ENCODE results near the gene ALK.

Gene ALK

GRCh38 chr2:29900971-29901633, 20.3 kb downstream of the ALK start:
- DNase-seq: no peak

GRCh38 chr2:29898999-29899398, 22.4 kb downstream of the ALK start:
- no peak for DNase-seq

DNA sequence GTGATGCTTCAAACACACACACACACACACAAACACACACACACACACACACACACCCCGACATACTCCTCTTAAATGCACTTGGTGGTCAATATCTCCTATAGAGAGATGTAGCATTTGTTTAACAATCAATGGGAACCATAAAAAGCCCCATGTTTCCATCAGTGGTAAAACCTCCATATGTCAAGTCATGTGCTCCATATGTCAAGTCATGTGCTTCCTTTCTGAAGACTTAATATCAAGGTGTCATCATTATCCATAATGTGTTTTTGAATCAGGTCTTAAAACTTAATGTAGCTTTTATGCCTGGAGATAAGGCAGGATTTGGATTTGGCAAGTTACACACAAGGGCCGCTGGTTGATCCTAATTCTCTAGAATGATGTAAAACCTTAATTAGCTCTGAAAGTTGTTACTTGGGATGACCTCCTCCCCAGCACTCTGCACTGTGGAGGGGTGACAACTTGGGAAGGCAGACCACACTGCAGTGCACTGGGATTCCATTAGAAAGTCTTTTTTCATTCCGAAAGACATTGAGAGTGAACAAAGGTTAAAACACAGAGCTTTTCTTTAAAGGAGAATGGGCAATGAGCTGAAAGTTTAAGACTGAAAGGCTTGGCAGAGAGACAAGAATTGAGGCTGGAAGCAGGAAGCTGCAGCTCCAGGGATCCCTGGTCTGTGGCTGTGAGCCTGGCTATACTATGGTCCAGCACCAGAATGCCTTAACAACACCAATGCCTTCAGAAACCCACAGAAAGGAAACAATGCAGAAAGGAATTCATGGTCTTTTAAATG, 26.4 kb downstream of the ALK start:
- DNase-seq: no peak

DNA sequence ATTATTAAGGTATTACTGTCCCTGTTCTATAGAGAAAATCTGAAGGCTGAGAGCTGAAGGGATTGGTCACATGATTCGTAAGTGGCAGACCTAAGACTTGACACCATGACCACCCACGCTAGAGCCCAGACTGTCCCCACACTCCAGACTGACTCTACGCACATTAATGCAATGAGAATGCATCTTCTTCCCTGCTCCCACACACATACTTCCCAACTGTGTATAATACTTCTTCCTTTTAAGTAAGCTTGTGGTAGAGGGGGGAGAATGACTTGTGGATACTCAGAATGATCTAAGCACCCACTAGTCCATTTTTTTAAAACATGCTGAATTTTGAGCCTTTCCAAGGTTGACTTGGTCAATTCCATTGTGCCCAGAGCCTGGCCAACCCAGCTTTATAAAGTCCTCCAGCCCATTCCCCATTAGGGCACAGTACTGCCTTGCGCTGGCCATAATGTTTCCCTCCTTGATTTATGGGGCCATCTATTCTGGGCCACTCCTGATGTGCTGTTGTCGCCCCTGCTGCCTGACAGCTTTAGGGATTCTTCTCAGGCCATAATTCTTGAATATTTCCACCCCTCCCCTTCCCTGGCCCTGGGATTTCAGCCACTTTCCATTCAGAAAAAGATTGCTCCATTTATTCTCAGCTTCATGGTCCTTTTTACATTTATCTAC, 28.7 kb downstream of the ALK start:
- DNase-seq: no peak

- DNase-seq: no peak
Measured at GRCh38 chr2:29881089-29881730, 40.2 kb downstream of the ALK start.

GRCh38 chr2:29880084-29880483, 41.3 kb downstream of the ALK start:
- no peak for DNase-seq

GRCh38 chr2:29879456-29879855, 41.9 kb downstream of the ALK start:
- no peak for DNase-seq

DNA sequence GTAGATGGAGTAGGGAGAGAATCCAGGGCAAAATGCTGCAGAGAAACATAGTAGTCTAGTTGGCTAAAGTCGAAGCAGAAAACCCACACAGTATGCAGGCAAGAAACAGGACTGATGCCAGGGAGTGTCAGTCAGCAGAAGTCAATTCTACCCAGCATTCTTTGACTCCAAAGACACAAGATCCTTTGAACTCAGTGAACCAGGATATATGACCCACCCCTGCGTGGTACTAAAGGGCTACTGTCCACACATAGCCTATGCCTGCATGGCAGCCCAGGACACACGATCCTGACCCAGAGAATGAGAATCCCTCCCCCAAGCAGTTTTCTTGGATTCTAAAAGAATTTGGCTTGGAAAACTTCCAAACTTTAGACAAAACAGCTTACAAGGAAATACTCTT, 42.5 kb downstream of the ALK start:
- DNase-seq: no peak

- no peak for DNase-seq
Measured at GRCh38 chr2:29876374-29876773, 45.0 kb downstream of the ALK start.

DNA sequence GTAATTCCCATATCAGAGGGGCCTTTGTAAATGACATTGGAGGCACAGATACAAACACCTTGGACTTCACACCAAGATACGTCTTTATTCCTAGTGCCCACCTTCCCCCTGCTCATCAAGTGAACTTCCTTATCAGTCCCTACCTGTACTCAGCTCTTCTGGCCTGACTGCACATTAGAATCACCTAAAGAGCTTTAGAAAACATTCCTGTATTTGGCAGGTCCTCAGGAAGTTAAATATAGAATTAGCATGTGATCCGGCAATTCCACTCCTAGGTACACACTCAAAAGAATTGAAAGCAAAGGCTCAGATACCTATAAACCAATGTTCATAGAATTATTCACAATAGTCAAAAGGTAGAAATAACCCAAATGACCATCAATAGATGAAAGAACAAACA, 46.6 kb downstream of the ALK start:
- no peak for DNase-seq

- DNase-seq: no peak
Measured at GRCh38 chr2:29872870-29873269, 48.5 kb downstream of the ALK start.

DNA sequence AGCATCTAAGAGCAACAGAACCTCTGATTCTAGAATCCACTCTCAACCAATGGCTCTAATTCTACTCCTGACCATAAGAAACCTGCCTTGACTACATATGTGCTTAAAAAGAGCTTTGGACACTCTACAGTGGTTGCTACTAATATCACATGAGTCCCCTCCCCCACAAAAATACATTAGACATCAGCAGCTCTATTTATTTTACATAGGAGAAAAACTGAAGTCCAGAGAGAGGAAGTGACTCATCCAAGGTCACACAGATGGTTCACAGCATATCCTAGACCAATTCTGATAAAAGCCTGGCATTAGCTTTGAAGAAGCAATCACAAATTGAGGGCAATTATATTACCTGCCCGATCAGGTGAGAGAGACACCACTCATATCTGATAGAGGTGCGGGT, 49.8 kb downstream of the ALK start:
- no peak for DNase-seq

GRCh38 chr2:29865512-29865911, 55.9 kb downstream of the ALK start:
- DNase-seq: no peak

DNA sequence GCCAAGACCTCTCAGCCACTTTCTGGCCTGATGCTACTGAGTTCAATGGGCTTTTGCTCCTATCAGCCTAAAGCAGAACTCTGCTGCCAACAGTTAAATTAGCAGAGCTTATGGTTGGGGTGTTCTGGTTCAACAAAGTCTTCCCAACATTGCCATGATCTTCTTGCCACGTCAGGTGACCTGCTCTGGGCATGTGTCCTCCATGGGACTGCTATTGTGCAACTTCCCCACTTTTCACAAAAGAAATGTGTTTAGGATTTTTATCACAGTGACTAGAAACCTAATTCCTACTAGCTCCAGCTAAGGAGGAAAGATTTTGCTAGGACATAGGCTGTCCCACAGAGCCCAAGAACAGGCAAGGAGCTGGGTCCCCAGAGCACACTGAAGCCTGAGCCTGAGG, 56.4 kb downstream of the ALK start:
- DNase-seq: no peak

- no peak for DNase-seq
Measured at GRCh38 chr2:29855924-29856639, 65.3 kb downstream of the ALK start.

- DNase-seq: no peak
Measured at GRCh38 chr2:29850794-29851193, 70.6 kb downstream of the ALK start.

DNA sequence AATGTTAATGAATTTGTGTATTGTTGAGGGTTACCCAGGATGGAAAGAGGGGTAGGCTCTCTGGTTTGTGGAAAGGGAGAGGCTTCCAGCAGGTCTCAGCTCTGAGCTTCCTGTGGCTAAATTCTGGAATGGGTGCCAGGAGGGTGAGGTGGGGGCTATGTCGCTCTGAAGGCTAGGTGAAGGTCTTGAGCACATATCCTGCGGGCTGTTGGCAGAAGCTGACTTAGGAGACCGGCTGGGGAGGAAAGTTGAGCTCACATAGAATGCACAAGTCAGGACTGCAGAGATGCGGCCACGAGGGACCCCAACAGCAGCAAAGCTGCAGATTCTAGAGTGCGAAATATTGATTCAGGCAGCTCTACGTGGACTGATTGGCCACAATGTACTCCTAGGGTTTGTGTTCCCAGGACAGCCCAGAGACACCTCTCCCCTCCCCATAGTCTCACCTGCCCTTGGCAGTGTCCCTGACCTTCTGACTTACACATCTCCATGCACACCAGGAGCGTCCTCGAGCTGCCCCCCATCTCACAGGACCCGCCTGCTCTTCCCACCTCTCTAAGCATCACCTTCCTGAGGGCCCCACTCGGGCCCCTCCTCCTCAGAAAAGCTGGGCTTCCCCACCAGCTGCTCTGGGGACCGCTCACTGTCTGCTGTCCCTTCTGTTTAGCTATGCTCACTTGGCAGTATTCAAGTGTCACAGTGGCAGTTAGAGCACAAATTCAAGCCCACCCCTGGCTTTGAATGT, 72.6 kb downstream of the ALK start:
- no peak for DNase-seq

- DNase-seq: no peak
Measured at GRCh38 chr2:29847886-29848285, 73.5 kb downstream of the ALK start.

DNA sequence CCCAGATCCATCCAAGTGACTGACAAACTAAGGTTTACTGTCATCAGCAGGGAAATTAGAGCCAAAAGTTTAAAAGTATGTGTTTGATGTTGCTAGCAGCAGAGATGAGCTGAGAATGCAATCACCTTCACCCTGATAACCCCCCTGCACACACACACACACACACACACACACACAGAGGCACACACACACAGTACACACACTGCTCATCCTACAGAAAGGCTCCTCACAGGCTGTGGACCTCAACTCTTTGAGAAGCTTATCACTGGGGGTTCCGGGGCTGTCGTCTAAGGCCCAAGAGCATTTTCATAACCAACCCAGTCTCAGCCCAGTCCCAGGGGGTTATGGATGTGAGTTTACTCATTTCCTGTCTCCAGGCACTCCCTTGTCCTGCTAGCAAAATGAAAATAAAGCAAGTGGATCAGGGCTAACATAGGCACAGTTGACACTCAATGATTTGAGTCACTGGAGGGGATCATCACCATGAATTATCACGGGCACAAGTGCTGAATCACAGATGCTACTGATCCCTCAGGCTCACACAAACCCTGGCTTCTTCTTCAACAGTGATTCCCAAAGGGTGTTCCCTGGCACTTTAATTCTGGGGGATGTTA, 76.6 kb downstream of the ALK start:
- no peak for DNase-seq

DNA sequence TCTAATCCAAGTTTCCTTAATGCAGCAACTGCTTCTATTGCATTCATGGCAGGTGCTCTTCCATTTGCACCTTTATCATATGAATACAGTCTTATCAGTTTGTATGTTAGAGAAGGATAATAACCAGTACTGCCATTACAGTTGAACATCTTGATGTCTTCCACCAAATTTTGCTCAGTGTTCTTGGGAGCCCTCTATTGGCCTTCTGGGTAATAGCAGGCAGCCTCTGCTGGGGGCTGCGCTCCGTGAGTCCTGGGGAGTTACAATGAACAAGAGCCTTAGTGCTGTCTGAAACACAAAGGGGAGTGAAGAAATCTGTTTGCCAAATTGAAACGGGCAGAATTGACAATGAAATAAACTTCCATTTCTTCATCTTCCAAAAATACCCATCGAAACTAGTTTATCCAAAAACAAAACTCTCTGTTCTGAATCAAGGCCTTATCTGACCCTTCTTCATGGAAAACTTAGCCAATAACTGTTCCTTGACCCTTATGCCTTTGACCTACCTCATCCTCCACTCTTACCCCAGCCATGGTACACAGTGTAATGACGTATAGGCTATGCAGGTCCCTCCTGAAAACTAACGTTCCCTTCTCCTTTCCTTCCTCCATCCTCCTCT, 79.9 kb downstream of the ALK start:
- peak; percentile 5 for DNase-seq

DNA sequence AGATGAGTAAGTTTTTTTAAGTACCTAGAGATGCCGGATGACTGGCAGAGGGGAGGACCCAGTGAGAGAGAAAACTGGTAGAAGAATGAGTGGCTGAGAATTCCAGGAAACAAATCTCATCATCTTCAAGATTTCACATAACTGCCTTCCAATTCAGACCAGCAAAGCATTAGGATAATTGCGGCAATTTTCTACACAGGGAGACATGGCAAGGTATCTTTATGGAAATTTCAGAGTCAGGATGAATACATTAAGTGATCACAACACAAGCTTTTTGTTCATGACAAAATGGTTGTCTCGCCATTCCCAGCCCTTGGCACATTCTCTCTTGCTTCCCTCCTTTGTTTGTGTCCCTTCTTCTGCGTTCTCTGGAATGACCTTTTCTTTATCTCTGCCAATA, 82.1 kb downstream of the ALK start:
- DNase-seq: no peak

Data from NCI-H1105 (cell line).